Stimulated activated CD4-positive, alpha-beta T cell treated with anti-CD3 and anti-CD28 coated beads, Interleukin-2, amount 100 ng/mL, for 24 hours (primary cell): ENCODE results near the gene FRAT2.

ENCODE experiments used
- DNase-seq, 2 donors: peaks; one replicate each; pipeline ENCODE4 v3.0.0-alpha.2; 2020

FRAT2 gene

GRCh38 chr10:97323501-97323900 is 11.0 kb downstream of the FRAT2 start:
- DNase-seq, result no peak

GRCh38 chr10:97321804-97322190 is 12.7 kb downstream of the FRAT2 start:
- no peak for DNase-seq

- peak in 1 of 2 donors; percentile 22 for DNase-seq
These were observed 13.3 kb downstream of the FRAT2 start for GRCh38 chr10:97321032-97321803.

- peak; percentile 35 to 39 for DNase-seq
These were observed 14.0 kb downstream of the FRAT2 start for GRCh38 chr10:97320480-97321031.

GRCh38 chr10:97319671-97320479 is 14.7 kb downstream of the FRAT2 start:
- peak; percentile 64 to 69 for DNase-seq

GRCh38 chr10:97318772-97319651 is 15.5 kb downstream of the FRAT2 start, which contains the start of gene FRAT1:
Gene FRAT1 (plus strand): TSS chr10:97319271. CDS start chr10:97319454, 183 bp downstream.
- DNase-seq, result peak; percentile 90

- no peak for DNase-seq
These were observed 19.9 kb downstream of the FRAT2 start for GRCh38 chr10:97314671-97315070.

GRCh38 chr10:97312897-97313296 is 21.6 kb downstream of the FRAT2 start:
- no peak for DNase-seq

- DNase-seq, result no peak
These were observed 23.4 kb downstream of the FRAT2 start for GRCh38 chr10:97311111-97311626.

- DNase-seq, result no peak
These were observed 26.4 kb downstream of the FRAT2 start for GRCh38 chr10:97307866-97308780.

GRCh38 chr10:97307441-97307840 is 27.1 kb downstream of the FRAT2 start:
- no peak for DNase-seq

GRCh38 chr10:97302088-97302791 is 32.3 kb downstream of the FRAT2 start:
- DNase-seq, result no peak

GRCh38 chr10:97300980-97301379 is 33.5 kb downstream of the FRAT2 start:
- DNase-seq, result no peak

GRCh38 chr10:97298223-97298571 is 36.3 kb downstream of the FRAT2 start:
- no peak for DNase-seq

- no peak for DNase-seq
These were observed 36.8 kb downstream of the FRAT2 start for GRCh38 chr10:97297556-97298222.

- no peak for DNase-seq
These were observed 41.7 kb downstream of the FRAT2 start for GRCh38 chr10:97292862-97293198.

- peak; percentile 90 to 93 for DNase-seq
These were observed 42.2 kb downstream of the FRAT2 start, which contains the start of gene ARHGAP19 for GRCh38 chr10:97292097-97292861. Gene ARHGAP19 (minus strand): TSS chr10:97292637. CDS start chr10:97292627, 10 bp downstream.

- DNase-seq, result no peak
These were observed 43.0 kb downstream of the FRAT2 start for GRCh38 chr10:97291357-97292096.
